Activated CD4-positive, alpha-beta T cell treated with anti-CD3 and anti-CD28 coated beads, Interleukin-2, amount 10 ng/mL, durations not matched to agents 7 days and 5 days (primary cell): Measurements from ENCODE around the gene MVB12A. TPM values are rescaled to one million over a fixed set of nuclear protein-coding genes. Genes with fewer than 3 reads are reported as not detected.

Experiments
- CTCF ChIA-PET: fragments of 350-600 bp; sonication (Branson Sonifier 250); formaldehyde crosslinking; loops from one replicate; lab custom pipeline; 2021; ENCODE audit warnings: antibody characterized with exemption; lab: Charles Lee
- POLR2A ChIA-PET: fragments of 350-600 bp; sonication (Branson Sonifier 250); formaldehyde crosslinking; loops from one replicate; lab custom pipeline; 2021; ENCODE audit warnings: antibody characterized with exemption; lab: Charles Lee
- DNase-seq: peaks from one replicate; pipeline ENCODE4 v3.0.0-alpha.2; 2020
- H3K27ac Mint-ChIP-seq: one replicate; pipeline ENCODE4 v1.8.0; 2021; ENCODE audit warnings: mild to moderate bottlenecking, moderate library complexity, mixed read lengths
- H3K27me3 Mint-ChIP-seq: one replicate; pipeline ENCODE4 v1.8.0; 2021; ENCODE audit warnings: mixed read lengths
- H3K36me3 Mint-ChIP-seq: one replicate; pipeline ENCODE4 v1.8.0; 2021; ENCODE audit warnings: low read depth, mixed read lengths
- H3K4me1 Mint-ChIP-seq: one replicate; pipeline ENCODE4 v1.8.0; 2021; ENCODE audit warnings: mixed read lengths
- H3K4me3 Mint-ChIP-seq: one replicate; pipeline ENCODE4 v1.8.0; 2021; ENCODE audit warnings: mild to moderate bottlenecking, moderate library complexity, mixed read lengths
- H3K9me3 Mint-ChIP-seq: one replicate; pipeline ENCODE4 v1.8.0; 2021; ENCODE audit warnings: mixed read lengths
- total RNA-seq, 2 experiments: library from RNA; stranded (reverse); gene quantifications; one replicate each; pipeline ENCODE4 v1.2.3, GENCODE V29; 2021

Gene MVB12A
- total RNA-seq, 2 experiments from 2014 or later, result 33.5 to 44.5 TPM

DNA sequence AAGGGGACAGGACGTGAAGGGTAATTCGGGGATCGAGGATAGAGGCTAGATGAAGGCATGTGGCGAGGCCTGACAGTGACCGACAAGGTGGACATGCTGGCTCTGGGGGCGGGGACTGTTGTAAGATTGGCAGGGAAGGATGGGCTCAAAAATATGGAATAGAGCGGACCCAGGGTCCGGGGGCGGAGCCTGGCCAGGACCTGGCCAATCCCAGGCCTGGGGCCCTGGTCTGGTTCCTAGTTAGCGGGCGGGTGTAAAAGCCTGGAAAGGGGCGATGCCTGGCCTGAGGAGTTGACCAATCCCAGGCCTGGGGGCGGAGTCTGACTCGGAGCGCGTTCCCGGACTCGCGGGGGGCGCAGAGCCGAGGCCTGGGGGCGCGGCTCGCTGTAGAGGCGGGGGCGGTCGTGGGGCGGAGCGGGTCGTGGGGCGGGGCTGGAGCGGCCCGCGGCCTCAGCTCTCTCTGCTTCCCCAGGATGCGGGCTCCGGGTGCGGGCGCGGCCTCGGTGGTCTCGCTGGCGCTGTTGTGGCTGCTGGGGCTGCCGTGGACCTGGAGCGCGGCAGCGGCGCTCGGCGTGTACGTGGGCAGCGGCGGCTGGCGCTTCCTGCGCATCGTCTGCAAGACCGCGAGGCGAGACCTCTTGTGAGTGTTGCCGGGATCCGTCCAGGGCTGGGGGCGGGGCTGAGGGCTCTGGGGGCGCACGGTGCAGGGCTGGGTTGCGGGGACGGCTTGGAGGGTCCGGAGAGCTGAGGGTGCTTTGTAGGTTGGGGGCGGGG is 50.4 kb downstream of the MVB12A start, which contains the start of gene SLC27A1:
Gene SLC27A1, plus strand, starts transcription at position 457 of the 774 bp plus-strand sequence. Its CDS starts 17 bp downstream, at position 474.
- POLR2A ChIA-PET, result interaction anchor here (0.6 kb wide), 2 partner anchors 378 to 446 kb away, joined by 3 to 4 read pairs; partner anchors contain the start of gene JAK3
- no peaks in the 10 kb centered on the region for H3K9me3 Mint-ChIP-seq

DNA sequence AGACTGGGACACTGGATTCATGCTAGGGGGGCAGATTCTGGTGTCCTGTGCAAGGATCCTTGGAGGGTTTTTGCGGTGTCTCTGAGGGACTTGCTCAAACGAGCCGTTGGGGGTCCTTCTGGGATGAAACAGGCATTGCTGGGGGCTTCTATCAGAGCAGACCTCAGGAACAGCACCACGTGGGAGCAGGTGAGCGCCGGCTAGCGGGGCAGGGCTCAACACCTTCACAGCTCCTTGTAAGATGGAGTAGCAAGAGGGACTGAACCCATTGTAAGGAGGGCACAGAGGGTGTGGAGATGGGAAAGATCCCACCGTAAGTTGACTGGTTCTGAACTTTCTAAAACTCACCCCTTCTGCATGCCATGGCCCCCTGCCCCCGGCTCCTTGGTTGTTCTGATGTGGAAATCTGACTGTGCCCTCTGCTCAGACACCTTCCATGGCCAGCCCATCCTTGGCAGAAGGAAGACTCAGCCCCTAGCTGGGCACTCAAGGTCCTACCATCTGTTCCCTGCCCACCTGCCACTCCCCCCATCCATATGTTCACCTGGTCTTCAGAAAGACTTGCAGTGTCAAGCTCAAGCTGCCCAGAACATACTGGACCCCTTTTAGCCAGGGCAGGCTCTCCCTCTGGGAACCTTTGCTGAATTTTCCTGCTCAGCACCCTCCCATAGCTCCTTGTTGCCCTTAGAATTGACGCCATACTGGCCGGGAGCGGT is 51.7 kb downstream of the MVB12A start:
- H3K4me1 Mint-ChIP-seq, result peaks cover 28% of the 10 kb centered on the region
- H3K36me3 Mint-ChIP-seq, result no peaks in the 10 kb centered on the region
- H3K27me3 Mint-ChIP-seq, result peaks cover 8% of the 10 kb centered on the region
- no peak for DNase-seq
- H3K4me3 Mint-ChIP-seq, result peak overlapping the region; percentile 87
- H3K9me3 Mint-ChIP-seq, result no peaks in the 10 kb centered on the region
- POLR2A ChIA-PET, result interaction anchor here (0.6 kb wide), 1 partner anchor 379 kb away, joined by 3 read pairs; no protein-coding TSS in a partner anchor
- H3K27ac Mint-ChIP-seq, result no peak overlapping the region
- CTCF ChIA-PET, result interaction anchor here (0.8 to 1.7 kb wide), 5 partner anchors 24 to 86 kb away, joined by 3 to 8 read pairs (median 4); partner anchors contain the start of gene PGLS

More for the DNA sequence above, 50.4 kb downstream of the MVB12A start, which contains the start of gene SLC27A1:
- peak within 1 kb of the TSS; percentile 91 for H3K27ac Mint-ChIP-seq
- CTCF ChIA-PET, result interaction anchor here (1.4 kb wide), 1 partner anchor 41 kb away, joined by 3 read pairs; the partner anchor contains the start of gene PGLS
- peaks cover 32% of the 10 kb centered on the region for H3K4me1 Mint-ChIP-seq
- no peaks in the 10 kb centered on the region for H3K36me3 Mint-ChIP-seq
- peak within 1 kb of the TSS; percentile 87 for H3K4me3 Mint-ChIP-seq
- peaks cover 8% of the 10 kb centered on the region for H3K27me3 Mint-ChIP-seq
- DNase-seq, result peak; percentile 88

DNA sequence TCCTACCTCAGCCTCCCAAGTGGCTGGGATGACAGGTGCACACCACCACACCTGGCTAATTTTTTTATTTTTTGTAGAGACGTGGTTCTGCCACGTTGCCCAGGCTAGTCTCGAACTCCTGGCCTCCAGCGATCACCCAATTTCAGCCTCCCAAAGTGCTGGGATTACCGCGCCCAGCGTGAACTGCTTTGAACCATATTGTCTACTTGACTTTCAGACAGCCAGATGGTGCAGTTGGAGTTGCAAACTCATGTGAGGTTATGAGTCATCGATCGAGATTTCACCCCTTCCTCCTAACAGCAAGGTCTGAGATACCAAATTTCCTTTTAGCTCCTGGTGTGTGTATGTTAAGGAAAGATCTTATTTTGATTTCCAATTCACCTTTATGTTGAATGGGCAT is 53.2 kb downstream of the MVB12A start:
- H3K4me1 Mint-ChIP-seq, result peaks cover 26% of the 10 kb centered on the region
- ChIA-PET POLR2A (no interaction called here), CTCF (interaction anchor here (1.7 kb wide), 1 partner anchor 23 kb away, joined by 8 read pairs; no protein-coding TSS in a partner anchor)
- H3K27ac Mint-ChIP-seq, result peak overlapping the region; percentile 38
- peak; percentile 30 for DNase-seq
- no peaks in the 10 kb centered on the region for H3K9me3 Mint-ChIP-seq
- H3K36me3 Mint-ChIP-seq, result no peaks in the 10 kb centered on the region
- peaks cover 6% of the 10 kb centered on the region for H3K27me3 Mint-ChIP-seq
- no peak overlapping the region for H3K4me3 Mint-ChIP-seq

Other genes starting within 250 kb of the MVB12A start
- gene USE1, start 204.7 kb upstream of the MVB12A start, total RNA-seq, result 10 to 100 TPM; 23.3 to 24.7 TPM
- gene OCEL1, start 193.8 kb upstream of the MVB12A start, total RNA-seq, result 10 to 100 TPM; 19.6 to 23.1 TPM
- gene NR2F6, start 174.1 kb upstream of the MVB12A start, total RNA-seq, result 1 to 10 TPM; 3.6 to 3.8 TPM
- under 1 TPM in 1 of 2 experiments, not detected in 1; 0.27 TPM for gene USHBP1, start 155.3 kb upstream of the MVB12A start, total RNA-seq
- gene BABAM1, start 152.6 kb upstream of the MVB12A start, total RNA-seq, result 100 to 1,000 TPM; 111 to 113 TPM
- 1 to 10 TPM; 1.7 to 1.9 TPM for gene ANKLE1, start 138.1 kb upstream of the MVB12A start, total RNA-seq
- 10 to 100 TPM in 1 of 2 experiments, 1 to 10 TPM in 1; 9.3 to 10.1 TPM for gene ABHD8, start 116.6 kb upstream of the MVB12A start, total RNA-seq
- gene MRPL34, start 114.2 kb upstream of the MVB12A start, total RNA-seq, result 10 to 100 TPM; 79.5 to 80.8 TPM
- 10 to 100 TPM; 39.5 to 45.3 TPM for gene DDA1, start 110.5 kb upstream of the MVB12A start, total RNA-seq
- gene ANO8, start 85.2 kb upstream of the MVB12A start, total RNA-seq, result 10 to 100 TPM; 16.4 to 17.5 TPM
- gene GTPBP3, start 82.5 kb upstream of the MVB12A start, total RNA-seq, result 10 to 100 TPM; 30.9 to 41.3 TPM
- gene PLVAP, start 42.7 kb upstream of the MVB12A start, total RNA-seq, result not detected
- 1 to 10 TPM; 3.7 to 4.2 TPM for gene CCDC194, start 25.9 kb upstream of the MVB12A start, total RNA-seq
- 100 to 1,000 TPM; 192 to 198 TPM for gene BST2, start 14.4 kb upstream of the MVB12A start, total RNA-seq
- gene TMEM221, start 28.6 kb downstream of the MVB12A start, total RNA-seq, result not detected
- gene NXNL1, start 40.9 kb downstream of the MVB12A start, total RNA-seq, result not detected
- 1 to 10 TPM; 2.1 to 2.8 TPM for gene SLC27A1, start 50.5 kb downstream of the MVB12A start, total RNA-seq
- 10 to 100 TPM; 81.8 to 93.0 TPM for gene PGLS, start 91.6 kb downstream of the MVB12A start, total RNA-seq
- gene COLGALT1, start 135.6 kb downstream of the MVB12A start, total RNA-seq, result 10 to 100 TPM; 55.4 to 62.0 TPM